ENCODE measurements around the gene PRKCZ.

The PRKCZ gene

DNA sequence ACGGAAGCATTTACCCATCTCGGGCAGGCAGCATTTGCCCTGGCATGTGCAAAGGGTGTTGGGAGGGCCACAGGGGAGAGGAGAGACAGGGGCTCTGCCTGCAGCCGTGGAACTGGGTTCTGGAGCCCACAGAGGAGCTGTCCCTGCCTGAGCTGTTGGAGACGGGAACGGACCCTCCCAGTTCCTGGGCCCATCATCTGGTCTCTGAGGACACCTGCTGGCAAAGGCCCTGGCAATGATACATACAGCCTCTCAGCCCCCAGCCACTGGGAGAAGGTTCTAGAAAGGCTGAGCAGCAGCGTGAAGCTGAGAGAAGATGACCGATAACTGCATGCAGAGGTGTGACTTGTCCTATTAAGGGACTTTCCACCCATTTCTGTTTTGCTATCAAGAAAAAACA lies 113.0 kb downstream of the PRKCZ start:
- no peak for DNase-seq

GRCh38 chr1:2165646-2166045 lies 115.4 kb downstream of the PRKCZ start:
- no peak for DNase-seq

DNA sequence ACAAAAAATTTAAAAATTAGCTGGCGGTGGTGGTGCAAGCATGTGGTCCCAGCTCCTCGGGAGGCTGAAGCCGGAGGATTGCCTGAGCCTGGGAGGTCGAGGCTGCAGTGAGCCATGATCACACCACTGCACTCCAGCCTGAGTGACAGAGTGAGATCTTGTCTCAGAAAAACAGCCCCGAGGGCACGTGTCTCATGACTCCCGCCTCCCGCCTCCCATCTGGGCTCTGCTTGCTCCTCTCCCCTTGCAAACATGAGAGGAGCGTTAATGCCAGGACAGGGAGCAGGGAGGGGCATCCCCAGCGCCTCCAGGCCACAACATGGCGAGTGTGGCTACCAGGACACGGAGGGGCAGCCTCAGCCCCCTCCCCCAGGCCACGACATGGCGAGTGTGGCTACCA lies 116.0 kb downstream of the PRKCZ start:
- DNase-seq, result no peak

DNA sequence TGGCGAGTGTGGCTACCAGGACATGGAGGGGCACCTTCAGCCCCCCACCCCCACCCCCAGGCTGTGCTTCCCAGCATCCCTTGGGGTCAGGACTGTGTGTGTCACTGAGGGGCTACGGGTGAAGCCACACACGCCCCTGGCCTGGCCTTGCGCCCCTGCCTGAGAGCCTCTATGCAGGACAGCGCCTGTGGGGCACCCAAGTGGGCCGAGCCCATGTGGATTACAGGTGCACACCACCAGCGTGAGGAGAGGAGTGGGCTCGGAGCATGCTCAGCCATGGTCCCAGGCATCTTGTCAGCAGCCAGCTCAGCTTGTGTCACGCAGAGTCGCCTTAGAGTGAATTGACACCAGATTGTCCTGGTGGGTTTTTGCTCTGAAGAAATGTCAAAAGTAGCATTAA lies 116.5 kb downstream of the PRKCZ start:
- no peak for DNase-seq

GRCh38 chr1:2168090-2168489 lies 117.9 kb downstream of the PRKCZ start:
- no peak for DNase-seq

DNA sequence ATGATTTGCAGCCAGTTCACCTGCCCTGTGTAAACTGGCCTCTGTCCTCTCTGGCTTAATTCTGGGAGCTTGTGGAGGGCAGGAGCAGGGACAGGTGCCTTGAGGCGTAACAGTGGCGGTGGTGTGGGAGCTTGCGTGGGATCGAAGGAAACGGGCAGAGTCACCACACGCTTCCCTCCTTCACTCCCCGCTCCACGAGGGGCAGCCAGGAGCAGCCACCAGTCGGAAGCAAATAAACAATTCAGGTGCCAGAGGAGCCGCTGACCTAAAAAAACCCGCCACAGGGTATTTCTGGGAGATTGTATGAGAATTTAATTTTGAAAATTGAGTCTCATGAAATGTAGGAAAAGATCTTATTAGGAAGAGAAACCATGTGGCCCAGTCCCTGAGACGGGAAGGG lies 118.3 kb downstream of the PRKCZ start:
- no peak for DNase-seq

GRCh38 chr1:2169200-2169836 lies 119.1 kb downstream of the PRKCZ start:
- no peak for DNase-seq

- DNase-seq, result peak; percentile 28
Measured at GRCh38 chr1:2170211-2170610, 120.0 kb downstream of the PRKCZ start.

DNA sequence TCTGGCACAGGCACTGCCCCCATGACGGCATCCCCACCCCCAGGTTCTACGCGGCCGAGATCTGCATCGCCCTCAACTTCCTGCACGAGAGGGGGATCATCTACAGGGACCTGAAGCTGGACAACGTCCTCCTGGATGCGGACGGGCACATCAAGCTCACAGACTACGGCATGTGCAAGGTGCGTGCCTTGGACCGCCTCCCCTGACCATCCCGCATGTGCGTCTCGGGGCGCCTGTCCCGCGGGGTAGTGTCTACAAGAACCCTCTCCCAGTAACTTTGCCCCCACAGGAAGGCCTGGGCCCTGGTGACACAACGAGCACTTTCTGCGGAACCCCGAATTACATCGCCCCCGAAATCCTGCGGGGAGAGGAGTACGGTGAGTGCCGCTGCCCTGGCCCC lies 121.8 kb downstream of the PRKCZ start:
- DNase-seq, result no peak

DNA sequence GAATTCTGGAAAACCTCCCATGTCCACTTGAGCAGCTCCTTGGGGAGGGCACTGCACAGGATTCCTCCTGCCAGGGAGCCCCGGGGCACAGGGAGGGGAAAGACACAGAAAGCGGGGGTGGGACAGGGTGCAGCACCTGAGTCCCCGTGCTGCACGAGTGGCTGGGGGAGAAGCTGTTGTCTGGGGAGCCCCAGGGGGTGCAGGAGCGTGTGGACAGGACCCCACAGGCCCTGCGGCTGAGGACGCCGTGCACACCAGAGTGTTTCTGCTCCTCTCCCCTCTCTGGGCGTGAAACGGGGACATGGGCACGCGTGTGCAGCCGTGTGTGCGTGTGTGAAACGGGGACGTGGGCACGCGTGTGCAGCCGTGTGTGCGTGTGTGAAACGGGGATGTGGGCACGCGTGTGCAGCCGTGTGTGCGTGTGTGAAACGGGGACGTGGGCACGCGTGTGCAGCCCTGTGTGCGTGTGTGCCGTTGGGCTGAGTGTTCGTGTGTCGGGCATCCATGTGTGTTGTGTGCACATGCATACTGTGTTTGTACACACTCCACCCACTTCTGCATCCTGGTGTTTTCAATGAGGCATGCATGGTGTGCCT lies 122.4 kb downstream of the PRKCZ start:
- no peak for DNase-seq

DNA sequence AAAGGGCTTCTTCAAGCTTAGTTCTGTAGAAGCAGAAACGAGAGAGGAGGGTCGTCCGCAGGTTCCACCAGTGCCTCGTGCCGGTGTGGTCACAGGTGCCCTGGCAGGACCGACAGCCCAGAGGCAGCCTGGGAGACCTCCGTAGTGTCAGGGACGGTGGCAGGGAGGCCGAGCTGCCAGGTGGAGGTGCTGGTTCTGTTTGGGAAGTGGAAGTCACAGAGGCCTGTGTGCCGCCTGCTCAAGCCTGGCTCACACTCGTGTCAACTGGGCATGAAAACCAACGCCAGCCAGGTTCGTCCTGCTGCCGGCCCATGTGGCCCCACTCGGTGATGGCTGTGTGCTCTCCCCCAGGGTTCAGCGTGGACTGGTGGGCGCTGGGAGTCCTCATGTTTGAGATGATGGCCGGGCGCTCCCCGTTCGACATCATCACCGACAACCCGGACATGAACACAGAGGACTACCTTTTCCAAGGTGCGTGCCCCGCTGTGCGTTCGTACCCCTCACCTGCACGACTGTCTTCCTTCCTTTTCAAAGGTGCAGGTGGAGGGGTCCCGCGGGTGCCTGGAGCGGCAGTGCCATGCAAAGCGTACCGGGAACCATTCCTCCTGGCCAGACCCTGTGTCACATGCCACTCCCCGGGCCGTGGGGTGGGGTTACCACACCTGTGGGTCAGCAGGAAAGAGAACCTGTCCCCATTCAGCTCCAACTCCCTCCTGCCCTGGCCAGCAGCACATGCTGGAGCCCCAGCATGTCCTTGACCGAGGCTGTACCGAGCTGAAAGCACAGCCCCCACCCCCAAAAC lies 123.5 kb downstream of the PRKCZ start:
- DNase-seq, result no peak

GRCh38 chr1:2174348-2175054 lies 124.3 kb downstream of the PRKCZ start:
- DNase-seq, result peak; percentile 37

GRCh38 chr1:2175055-2175414 lies 124.8 kb downstream of the PRKCZ start:
- DNase-seq, result no peak

GRCh38 chr1:2175681-2176454 lies 125.7 kb downstream of the PRKCZ start:
- DNase-seq, result no peak

- no peak for DNase-seq
Measured at GRCh38 chr1:2176615-2177014, 126.4 kb downstream of the PRKCZ start.

DNA sequence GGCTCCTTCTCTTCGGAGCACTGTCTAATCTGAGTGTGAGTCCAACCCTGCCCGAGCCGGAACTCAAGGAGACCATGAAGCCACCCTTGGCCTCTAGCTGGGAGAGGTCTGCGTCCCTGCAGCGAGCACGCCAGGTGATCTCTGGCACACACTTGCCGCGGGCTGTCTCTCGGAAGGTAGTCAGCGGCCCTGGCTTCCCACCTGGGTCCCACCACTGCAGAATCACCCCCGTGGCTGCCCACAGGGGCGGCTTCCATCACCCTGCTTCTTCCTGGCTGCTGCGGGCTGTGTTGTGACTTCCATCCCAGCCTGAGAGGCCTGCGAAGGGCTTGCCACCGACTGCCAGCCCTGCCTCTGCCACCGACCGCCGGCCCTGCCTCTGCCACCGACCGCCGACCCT lies 127.3 kb downstream of the PRKCZ start:
- DNase-seq, result no peak

DNA sequence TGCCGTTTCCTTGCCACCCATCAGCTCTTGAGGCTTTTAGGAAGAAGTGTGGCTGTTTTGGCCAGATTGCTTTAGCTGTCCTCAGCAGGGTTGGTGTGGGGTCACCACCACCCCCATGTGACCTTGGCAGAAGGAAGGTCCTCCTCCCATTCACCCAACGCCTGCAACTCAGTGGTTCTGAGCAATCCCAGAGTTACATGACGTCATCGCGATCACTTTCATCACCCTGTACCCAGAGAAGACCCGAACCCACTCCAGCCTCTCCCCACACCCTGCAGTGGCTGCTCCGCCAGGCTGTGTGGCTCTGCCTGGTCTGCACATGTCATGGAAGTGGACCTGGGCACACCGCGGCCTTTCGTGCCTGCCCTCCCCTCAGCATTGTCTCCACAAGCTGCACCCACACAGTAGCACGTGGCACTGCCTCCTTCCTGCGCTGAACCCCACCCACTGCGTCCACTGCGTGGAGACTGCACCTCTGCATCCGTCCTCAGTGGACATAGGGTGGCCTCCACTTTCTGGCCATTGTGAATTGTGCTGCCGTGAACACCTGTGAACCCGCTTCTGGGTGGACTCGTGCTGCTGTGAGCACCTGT lies 127.8 kb downstream of the PRKCZ start:
- DNase-seq, result no peak

DNA sequence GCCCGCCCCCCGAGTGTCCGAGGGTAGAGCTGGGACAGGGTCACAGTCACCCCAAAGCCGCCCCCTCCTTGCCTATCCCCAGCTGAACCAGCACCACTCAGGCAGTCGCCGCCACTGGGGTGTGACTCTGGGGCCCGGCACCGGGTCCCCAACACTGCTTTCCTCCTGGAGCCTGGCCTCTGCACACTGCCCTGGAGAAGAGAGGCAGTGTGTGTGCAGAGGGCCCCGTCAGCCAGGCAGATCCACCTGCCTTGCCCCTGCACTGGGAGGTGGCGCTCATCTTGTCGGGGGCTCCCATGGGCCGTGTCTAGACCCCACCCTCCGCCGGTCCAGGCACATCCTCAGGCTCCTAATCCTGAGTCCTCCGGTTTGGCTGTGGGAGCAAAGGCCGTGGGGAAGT lies 128.7 kb downstream of the PRKCZ start:
- no peak for DNase-seq

- no peak for DNase-seq
Measured at GRCh38 chr1:2179283-2180013, 129.2 kb downstream of the PRKCZ start.

- no peak for DNase-seq
Measured at GRCh38 chr1:2180297-2181245, 130.4 kb downstream of the PRKCZ start.

DNA sequence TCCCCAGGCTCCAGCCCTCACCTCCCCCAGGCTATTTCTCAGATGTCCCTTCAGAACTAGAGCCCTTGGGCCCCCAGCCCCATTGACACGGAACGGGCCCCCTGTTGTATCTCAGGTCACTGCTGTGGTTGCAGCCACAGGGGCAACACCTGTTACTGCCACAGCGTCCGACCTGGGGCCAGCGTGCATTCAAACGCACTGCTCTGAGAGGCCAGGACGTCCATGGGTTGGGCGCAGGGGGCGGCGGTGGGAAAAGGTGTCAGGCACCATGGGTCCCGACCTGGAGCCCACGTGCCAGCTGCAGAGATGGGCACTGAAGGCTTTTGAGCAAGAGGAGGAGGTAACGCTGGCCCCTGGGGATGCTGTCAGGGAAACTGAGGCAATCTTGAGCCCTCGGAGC lies 131.1 kb downstream of the PRKCZ start:
- DNase-seq, result no peak
